Measurements from ENCODE around the gene URM1.
"Not testable (repeated sequence)": the region's sequence is repeated elsewhere in the genome, so short reads cannot be mapped to it uniquely, and the experiment has no call there.

Gene URM1

DNA sequence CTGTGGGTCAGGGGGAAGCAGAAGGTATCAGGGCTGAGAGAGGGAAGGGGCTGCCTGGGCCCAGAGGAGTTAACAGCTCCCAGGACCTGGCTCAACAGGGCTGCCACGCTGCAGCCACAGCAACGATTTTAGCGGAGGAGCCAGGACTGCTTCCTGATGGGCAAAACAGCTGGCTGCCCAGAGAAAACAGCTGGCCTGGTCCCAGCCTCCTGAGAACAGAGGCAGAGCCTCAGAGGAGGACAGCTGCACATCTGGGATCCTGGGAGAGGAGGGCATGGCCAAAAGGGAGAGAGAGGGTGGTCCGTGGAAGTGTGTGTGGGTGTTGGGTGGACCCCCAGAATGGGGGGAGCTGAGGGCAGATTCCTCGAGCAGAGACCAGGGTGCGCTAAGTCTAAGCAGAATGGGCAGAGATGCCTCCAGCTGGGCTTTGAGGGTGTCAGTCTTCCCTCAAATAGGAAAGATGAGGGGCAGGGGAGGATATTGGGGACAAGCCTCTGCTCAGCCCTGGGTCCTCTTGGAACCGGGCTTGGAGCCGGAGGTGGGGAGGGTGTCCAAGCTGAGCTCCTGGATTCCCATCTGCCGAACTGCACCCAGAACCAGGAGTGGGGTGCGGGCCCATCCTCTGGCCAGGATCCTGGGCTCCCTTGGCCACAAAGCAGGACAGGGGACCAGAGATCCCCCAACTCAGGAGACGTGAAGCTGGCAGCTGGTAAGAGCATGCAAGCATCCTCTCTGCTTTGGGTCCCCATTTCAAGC is 40.4 kb downstream of the URM1 start:
- Histone ChIP-seq H3K36me3 (ENCODE audit: control insufficient read depth, insufficient read depth, low read length) (no peaks in the 10 kb centered on the region), H2BK5ac (ENCODE audit: low read length) (no peak overlapping the region), H3K23ac (ENCODE audit: low read length) (no peak overlapping the region), H2BK120ac (ENCODE audit: low read depth, low read length) (no peak overlapping the region), H3K9ac (ENCODE audit: low read length) (no peak overlapping the region), H3K18ac (ENCODE audit: low read length) (no peak overlapping the region), H3K79me2 (ENCODE audit: control insufficient read depth, insufficient read depth, low read length) (no peaks in the 10 kb centered on the region), H4K8ac (ENCODE audit: low read depth, low read length) (no peak overlapping the region), H3K4me3 (ENCODE audit: low read length) (no peak overlapping the region), H3K79me1 (ENCODE audit: low read length) (no peaks in the 10 kb centered on the region), H2AK5ac (ENCODE audit: low read length) (no peak overlapping the region), H3K4me2 (ENCODE audit: low read length) (no peak overlapping the region), H3K4me1 (ENCODE audit: control insufficient read depth, low read depth, low read length) (peaks cover 3% of the 10 kb centered on the region), H3K27me3 (ENCODE audit: insufficient read depth, low read length, poor library complexity) (peaks cover 10% of the 10 kb centered on the region), H3K4ac (ENCODE audit: low read depth, low read length) (no peak overlapping the region), H3K27ac (ENCODE audit: low read depth, low read length) (no peak overlapping the region), H3K56ac (ENCODE audit: low read length) (no peak overlapping the region), H4K5ac (ENCODE audit: low read length) (no peak overlapping the region), H2BK15ac (replicated peaks; ENCODE audit: low read depth) (no peak overlapping the region)
- no peak for DNase-seq
- no CpG with 5 or more reads among the region's 11 CpGs for WGBS (ENCODE audit: extremely low coverage, insufficient coverage, low lambda C conversion rate)

DNA sequence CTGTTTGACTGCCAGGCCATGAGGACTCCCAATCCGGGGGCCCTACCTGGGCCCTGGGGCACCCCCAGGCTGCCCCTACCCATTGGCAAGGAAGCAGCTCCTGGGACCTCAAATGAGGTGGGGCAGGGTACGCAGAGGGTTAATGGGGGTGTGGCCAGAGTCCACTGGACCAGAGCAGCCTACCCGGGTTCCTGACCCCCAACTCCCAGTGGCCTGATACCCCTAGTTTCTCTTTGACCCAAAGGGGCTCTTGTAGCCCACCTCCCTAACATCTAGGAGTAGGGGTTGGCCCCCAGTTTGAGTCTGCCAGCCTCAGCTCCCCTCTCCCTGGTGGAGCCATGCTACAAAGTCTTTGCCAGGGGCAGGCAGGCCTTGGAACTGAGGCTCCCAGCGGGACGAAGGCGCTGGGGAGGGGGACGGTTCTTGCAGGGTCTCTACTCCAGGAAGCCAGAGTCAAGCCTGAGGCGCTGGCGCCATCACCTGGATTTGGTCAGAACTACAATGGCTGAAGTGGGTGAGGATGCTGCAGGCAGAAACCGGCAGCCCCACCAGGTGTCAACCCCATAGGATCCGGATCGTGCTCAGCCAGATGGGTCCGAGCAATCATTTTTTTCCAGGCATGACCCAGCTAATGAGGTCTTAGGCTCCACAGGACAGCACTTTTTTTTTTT is 41.1 kb downstream of the URM1 start:
- H3K27me3 ChIP-seq (ENCODE audit: insufficient read depth, low read length, poor library complexity): peaks cover 10% of the 10 kb centered on the region
- H2AK5ac ChIP-seq (ENCODE audit: low read length): no peak overlapping the region

GRCh38 chr9:128413728-128414127 is 42.6 kb downstream of the URM1 start:
- H3K4ac ChIP-seq (ENCODE audit: low read depth, low read length); H3K4me1 ChIP-seq (ENCODE audit: control insufficient read depth, low read depth, low read length); H2AK5ac ChIP-seq (ENCODE audit: low read length); H3K4me2 ChIP-seq (ENCODE audit: low read length); H3K36me3 ChIP-seq (ENCODE audit: control insufficient read depth, insufficient read depth, low read length); H4K8ac ChIP-seq (ENCODE audit: low read depth, low read length); H2BK120ac ChIP-seq (ENCODE audit: low read depth, low read length); H3K23ac ChIP-seq (ENCODE audit: low read length); H3K79me2 ChIP-seq (ENCODE audit: control insufficient read depth, insufficient read depth, low read length); H3K27ac ChIP-seq (ENCODE audit: low read depth, low read length); H3K9ac ChIP-seq (ENCODE audit: low read length); H4K5ac ChIP-seq (ENCODE audit: low read length); H3K18ac ChIP-seq (ENCODE audit: low read length); H2BK15ac ChIP-seq (replicated peaks; ENCODE audit: low read depth); H3K27me3 ChIP-seq (ENCODE audit: insufficient read depth, low read length, poor library complexity); DNase-seq; H3K79me1 ChIP-seq (ENCODE audit: low read length); H2BK5ac ChIP-seq (ENCODE audit: low read length); H3K56ac ChIP-seq (ENCODE audit: low read length); H3K4me3 ChIP-seq (ENCODE audit: low read length): not testable (repeated sequence)
- no CpG with 5 or more reads among the region's 13 CpGs for whole genome bisulfite sequencing (ENCODE audit: extremely low coverage, insufficient coverage, low lambda C conversion rate)

More for the DNA sequence above, 41.1 kb downstream of the URM1 start:
- Histone ChIP-seq H3K23ac (ENCODE audit: low read length) (no peak overlapping the region), H3K79me2 (ENCODE audit: control insufficient read depth, insufficient read depth, low read length) (no peaks in the 10 kb centered on the region), H3K18ac (ENCODE audit: low read length) (no peak overlapping the region), H3K27ac (ENCODE audit: low read depth, low read length) (no peak overlapping the region), H3K56ac (ENCODE audit: low read length) (no peak overlapping the region), H4K5ac (ENCODE audit: low read length) (no peak overlapping the region), H3K4me1 (ENCODE audit: control insufficient read depth, low read depth, low read length) (peaks cover 3% of the 10 kb centered on the region), H3K4me2 (ENCODE audit: low read length) (no peak overlapping the region), H3K36me3 (ENCODE audit: control insufficient read depth, insufficient read depth, low read length) (no peaks in the 10 kb centered on the region), H2BK5ac (ENCODE audit: low read length) (no peak overlapping the region), H3K79me1 (ENCODE audit: low read length) (no peaks in the 10 kb centered on the region), H2BK15ac (replicated peaks; ENCODE audit: low read depth) (no peak overlapping the region), H3K4me3 (ENCODE audit: low read length) (no peak overlapping the region), H4K8ac (ENCODE audit: low read depth, low read length) (no peak overlapping the region), H2BK120ac (ENCODE audit: low read depth, low read length) (no peak overlapping the region), H3K4ac (ENCODE audit: low read depth, low read length) (no peak overlapping the region), H3K9ac (ENCODE audit: low read length) (peak overlapping the region; percentile 34)
- WGBS (ENCODE audit: extremely low coverage, insufficient coverage, low lambda C conversion rate): no CpG with 5 or more reads among the region's 13 CpGs
- DNase-seq: peak; percentile 92

DNA sequence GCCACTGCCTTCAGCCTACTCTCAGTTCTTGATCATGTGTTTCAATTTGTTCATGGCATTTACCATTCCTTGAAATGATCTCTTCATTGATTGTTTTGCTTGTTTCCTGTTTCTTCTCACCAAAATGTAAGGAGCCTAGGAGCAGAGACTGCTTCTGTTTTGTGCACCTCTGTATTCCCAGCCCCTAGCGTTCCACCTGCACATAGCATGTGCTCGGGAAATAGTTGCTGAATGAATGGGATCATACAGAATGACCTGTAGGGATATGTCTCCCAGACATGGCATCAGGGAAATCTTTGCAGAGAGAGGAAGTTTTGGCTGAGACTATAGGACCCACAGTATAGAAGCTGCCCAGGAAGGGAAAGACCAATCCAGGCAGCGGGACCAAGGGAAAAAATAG is 43.3 kb downstream of the URM1 start:
- H3K4me2 ChIP-seq (ENCODE audit: low read length): no peak overlapping the region
- H3K4me1 ChIP-seq (ENCODE audit: control insufficient read depth, low read depth, low read length): peaks cover 3% of the 10 kb centered on the region
- no peak overlapping the region for H3K23ac ChIP-seq (ENCODE audit: low read length)
- no CpG with 5 or more reads among the region's 3 CpGs for WGBS (ENCODE audit: extremely low coverage, insufficient coverage, low lambda C conversion rate)
- no peak overlapping the region for H2BK5ac ChIP-seq (ENCODE audit: low read length)
- H3K79me1 ChIP-seq (ENCODE audit: low read length): no peaks in the 10 kb centered on the region
- no peak overlapping the region for H3K27ac ChIP-seq (ENCODE audit: low read depth, low read length)
- no peak overlapping the region for H3K18ac ChIP-seq (ENCODE audit: low read length)
- peaks cover 7% of the 10 kb centered on the region for H3K27me3 ChIP-seq (ENCODE audit: insufficient read depth, low read length, poor library complexity)
- H4K5ac ChIP-seq (ENCODE audit: low read length): no peak overlapping the region
- no peak overlapping the region for H3K4me3 ChIP-seq (ENCODE audit: low read length)
- DNase-seq: peak; percentile 44
- no peak overlapping the region for H3K56ac ChIP-seq (ENCODE audit: low read length)
- no peaks in the 10 kb centered on the region for H3K36me3 ChIP-seq (ENCODE audit: control insufficient read depth, insufficient read depth, low read length)
- no peak overlapping the region for H2BK15ac ChIP-seq (replicated peaks; ENCODE audit: low read depth)
- no peak overlapping the region for H4K8ac ChIP-seq (ENCODE audit: low read depth, low read length)
- no peak overlapping the region for H2AK5ac ChIP-seq (ENCODE audit: low read length)
- no peak overlapping the region for H2BK120ac ChIP-seq (ENCODE audit: low read depth, low read length)
- no peak overlapping the region for H3K4ac ChIP-seq (ENCODE audit: low read depth, low read length)
- no peak overlapping the region for H3K9ac ChIP-seq (ENCODE audit: low read length)
- H3K79me2 ChIP-seq (ENCODE audit: control insufficient read depth, insufficient read depth, low read length): no peaks in the 10 kb centered on the region

GRCh38 chr9:128415281-128415680 is 44.1 kb downstream of the URM1 start:
- Histone ChIP-seq H3K4me3 (ENCODE audit: low read length) (no peak overlapping the region), H3K27me3 (ENCODE audit: insufficient read depth, low read length, poor library complexity) (peaks cover 6% of the 10 kb centered on the region), H3K79me2 (ENCODE audit: control insufficient read depth, insufficient read depth, low read length) (no peaks in the 10 kb centered on the region), H2BK120ac (ENCODE audit: low read depth, low read length) (no peak overlapping the region), H3K36me3 (ENCODE audit: control insufficient read depth, insufficient read depth, low read length) (no peaks in the 10 kb centered on the region), H2BK5ac (ENCODE audit: low read length) (no peak overlapping the region), H2AK5ac (ENCODE audit: low read length) (peak overlapping the region; percentile 82), H3K4ac (ENCODE audit: low read depth, low read length) (no peak overlapping the region), H2BK15ac (replicated peaks; ENCODE audit: low read depth) (no peak overlapping the region), H3K79me1 (ENCODE audit: low read length) (no peaks in the 10 kb centered on the region), H3K23ac (ENCODE audit: low read length) (no peak overlapping the region), H3K56ac (ENCODE audit: low read length) (peak overlapping the region; percentile 49), H3K18ac (ENCODE audit: low read length) (no peak overlapping the region), H4K8ac (ENCODE audit: low read depth, low read length) (no peak overlapping the region), H3K27ac (ENCODE audit: low read depth, low read length) (no peak overlapping the region), H3K4me2 (ENCODE audit: low read length) (no peak overlapping the region), H3K4me1 (ENCODE audit: control insufficient read depth, low read depth, low read length) (peaks cover 3% of the 10 kb centered on the region), H4K5ac (ENCODE audit: low read length) (no peak overlapping the region), H3K9ac (ENCODE audit: low read length) (no peak overlapping the region)
- no CpG with 5 or more reads among the region's 2 CpGs for WGBS (ENCODE audit: extremely low coverage, insufficient coverage, low lambda C conversion rate)
- no peak for DNase-seq
